Neural cell (in vitro differentiated cells): Measurements from ENCODE around the gene TSR3.

Experiments used
- CTCF ChIP-seq: fragments of 450-650 bp; IDR thresholded peaks from 2 replicates; pipeline ENCODE4 v1.5.1; 2014; ENCODE audit warnings: antibody characterized with exemption, mild to moderate bottlenecking, moderate library complexity; ENCODE audit not compliant: poor library complexity, severe bottlenecking
- EP300 ChIP-seq: fragments of 450-650 bp; conservative IDR thresholded peaks from 2 replicates; pipeline ENCODE4 v1.6.1; 2014; ENCODE audit warnings: antibody characterized with exemption, mild to moderate bottlenecking, moderate library complexity; ENCODE audit not compliant: poor library complexity, severe bottlenecking
- EZH2 ChIP-seq: fragments of 200-600, 300-800 bp; shearing (Covaris generic), sonication (generic); IDR thresholded peaks from 2 replicates; pipeline ENCODE4 v1.6.1; 2014; ENCODE audit warnings: antibody characterized with exemption, low read length, borderline replicate concordance, mild to moderate bottlenecking; ENCODE audit not compliant: insufficient read depth, poor library complexity, severe bottlenecking
- POLR2AphosphoS5 ChIP-seq: IDR thresholded peaks from 2 replicates; pipeline ENCODE4 v1.6.1; 2012
- SMC3 ChIP-seq: fragments of 450-650 bp; conservative IDR thresholded peaks from 2 replicates; pipeline ENCODE4 v1.6.1; 2014; ENCODE audit warnings: antibody characterized with exemption, mild to moderate bottlenecking, moderate library complexity; ENCODE audit not compliant: poor library complexity
- TAF1 ChIP-seq: IDR thresholded peaks from 2 replicates; pipeline ENCODE4 v1.6.1; 2012; ENCODE audit warnings: low read depth
- TF ChIP-seq, protein P1 (sequence below): IDR thresholded peaks from 2 replicates; pipeline ENCODE4 v1.6.1; 2012; ENCODE audit warnings: borderline replicate concordance

GRCh38 chr16:1385232-1385631, 33.6 kb upstream of the TSR3 start:
- TF ChIP-seq EP300 (no peak), TAF1 (no peak), POLR2AphosphoS5 (no peak), CTCF (no peak), EZH2 (no peak), SMC3 (no peak)
- TF ChIP-seq, protein P1, sequence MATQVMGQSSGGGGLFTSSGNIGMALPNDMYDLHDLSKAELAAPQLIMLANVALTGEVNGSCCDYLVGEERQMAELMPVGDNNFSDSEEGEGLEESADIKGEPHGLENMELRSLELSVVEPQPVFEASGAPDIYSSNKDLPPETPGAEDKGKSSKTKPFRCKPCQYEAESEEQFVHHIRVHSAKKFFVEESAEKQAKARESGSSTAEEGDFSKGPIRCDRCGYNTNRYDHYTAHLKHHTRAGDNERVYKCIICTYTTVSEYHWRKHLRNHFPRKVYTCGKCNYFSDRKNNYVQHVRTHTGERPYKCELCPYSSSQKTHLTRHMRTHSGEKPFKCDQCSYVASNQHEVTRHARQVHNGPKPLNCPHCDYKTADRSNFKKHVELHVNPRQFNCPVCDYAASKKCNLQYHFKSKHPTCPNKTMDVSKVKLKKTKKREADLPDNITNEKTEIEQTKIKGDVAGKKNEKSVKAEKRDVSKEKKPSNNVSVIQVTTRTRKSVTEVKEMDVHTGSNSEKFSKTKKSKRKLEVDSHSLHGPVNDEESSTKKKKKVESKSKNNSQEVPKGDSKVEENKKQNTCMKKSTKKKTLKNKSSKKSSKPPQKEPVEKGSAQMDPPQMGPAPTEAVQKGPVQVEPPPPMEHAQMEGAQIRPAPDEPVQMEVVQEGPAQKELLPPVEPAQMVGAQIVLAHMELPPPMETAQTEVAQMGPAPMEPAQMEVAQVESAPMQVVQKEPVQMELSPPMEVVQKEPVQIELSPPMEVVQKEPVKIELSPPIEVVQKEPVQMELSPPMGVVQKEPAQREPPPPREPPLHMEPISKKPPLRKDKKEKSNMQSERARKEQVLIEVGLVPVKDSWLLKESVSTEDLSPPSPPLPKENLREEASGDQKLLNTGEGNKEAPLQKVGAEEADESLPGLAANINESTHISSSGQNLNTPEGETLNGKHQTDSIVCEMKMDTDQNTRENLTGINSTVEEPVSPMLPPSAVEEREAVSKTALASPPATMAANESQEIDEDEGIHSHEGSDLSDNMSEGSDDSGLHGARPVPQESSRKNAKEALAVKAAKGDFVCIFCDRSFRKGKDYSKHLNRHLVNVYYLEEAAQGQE, result no peak
